ENCODE data around the gene CCDC33.

GRCh38 chr15:74243431-74243830, 7.3 kb downstream of the CCDC33 start:
- no peak for TF ChIP-seq CTCF (IDR thresholded peaks at IDR 0.05; ENCODE audit: low read depth, low read length)
- TF ChIP-seq EZH2phosphoT487 (IDR thresholded peaks at IDR 0.05; ENCODE audit: low read depth): no peak

Measured in OCI-LY3 (cell line).